ENCODE data around the gene HHAT. TPM values are rescaled to one million over a fixed set of nuclear protein-coding genes. Genes with fewer than 3 reads are reported as not detected.

HHAT gene
- total RNA-seq, 1 donor from 2014 or later: 4.3 TPM

DNA sequence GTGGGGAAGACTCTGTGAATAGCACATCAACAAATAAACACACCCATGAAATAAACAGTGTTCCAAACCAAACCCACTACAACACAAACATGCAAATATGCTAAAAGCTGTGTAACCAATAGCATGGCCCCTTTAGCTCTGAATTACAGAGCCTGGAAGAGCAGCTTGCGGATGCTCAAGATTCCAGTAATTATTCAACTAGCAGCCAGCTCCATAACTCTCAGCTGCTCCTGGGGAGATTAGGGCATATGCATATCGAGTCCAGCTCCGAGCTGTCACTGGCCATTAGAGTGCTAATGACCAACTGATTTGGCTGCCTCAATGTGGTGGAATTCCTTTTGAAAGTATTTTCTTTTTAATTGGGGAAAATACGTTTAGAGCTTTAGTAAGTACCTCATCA lies 207.1 kb downstream of the HHAT start:
- no peak for DNase-seq
- intact Hi-C loops (cut with DNase I): no loop called here

DNA sequence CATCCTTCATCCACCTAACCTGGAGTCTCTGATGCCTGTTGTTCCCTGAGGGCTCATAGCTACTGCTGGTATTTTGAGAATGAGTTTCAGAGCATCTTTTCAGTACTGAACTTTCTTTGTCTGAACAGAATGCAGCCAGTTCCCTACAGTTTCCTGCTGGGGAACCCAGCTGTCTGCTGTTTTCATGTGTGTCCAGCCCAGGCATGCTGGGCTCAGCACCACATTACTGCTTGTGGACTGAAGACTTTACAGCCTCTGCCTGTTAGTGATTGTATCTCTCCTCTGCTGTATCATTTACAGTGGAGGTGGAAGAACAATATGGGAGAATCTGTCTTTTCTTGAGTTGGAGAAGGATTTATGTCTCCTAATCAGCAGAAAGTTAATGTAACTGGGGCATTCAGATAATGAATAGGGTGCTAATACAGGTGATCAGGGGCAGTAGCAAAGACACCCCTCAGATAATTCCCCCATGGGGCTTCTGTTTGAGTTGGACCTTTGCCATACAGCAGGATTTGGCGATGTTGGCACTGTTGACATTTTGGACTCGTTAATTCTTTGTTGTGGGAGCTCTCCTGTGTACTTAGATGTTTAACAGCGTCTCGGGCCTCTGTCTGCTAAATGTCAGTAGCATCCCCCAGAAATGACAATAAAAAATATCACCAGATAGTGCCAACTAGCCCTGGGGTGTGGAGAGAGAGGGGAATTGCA lies 207.7 kb downstream of the HHAT start:
- intact Hi-C loops (cut with DNase I): no loop called here
- no peaks in the 10 kb centered on the region for H3K4me1 ChIP-seq
- no peak for DNase-seq
- no peak overlapping the region for H3K4me3 ChIP-seq
- no peak overlapping the region for H3K27ac ChIP-seq
- no peaks in the 10 kb centered on the region for H3K9me3 ChIP-seq
- TF ChIP-seq, protein P1, sequence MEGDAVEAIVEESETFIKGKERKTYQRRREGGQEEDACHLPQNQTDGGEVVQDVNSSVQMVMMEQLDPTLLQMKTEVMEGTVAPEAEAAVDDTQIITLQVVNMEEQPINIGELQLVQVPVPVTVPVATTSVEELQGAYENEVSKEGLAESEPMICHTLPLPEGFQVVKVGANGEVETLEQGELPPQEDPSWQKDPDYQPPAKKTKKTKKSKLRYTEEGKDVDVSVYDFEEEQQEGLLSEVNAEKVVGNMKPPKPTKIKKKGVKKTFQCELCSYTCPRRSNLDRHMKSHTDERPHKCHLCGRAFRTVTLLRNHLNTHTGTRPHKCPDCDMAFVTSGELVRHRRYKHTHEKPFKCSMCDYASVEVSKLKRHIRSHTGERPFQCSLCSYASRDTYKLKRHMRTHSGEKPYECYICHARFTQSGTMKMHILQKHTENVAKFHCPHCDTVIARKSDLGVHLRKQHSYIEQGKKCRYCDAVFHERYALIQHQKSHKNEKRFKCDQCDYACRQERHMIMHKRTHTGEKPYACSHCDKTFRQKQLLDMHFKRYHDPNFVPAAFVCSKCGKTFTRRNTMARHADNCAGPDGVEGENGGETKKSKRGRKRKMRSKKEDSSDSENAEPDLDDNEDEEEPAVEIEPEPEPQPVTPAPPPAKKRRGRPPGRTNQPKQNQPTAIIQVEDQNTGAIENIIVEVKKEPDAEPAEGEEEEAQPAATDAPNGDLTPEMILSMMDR (IDR thresholded peaks at IDR 0.05): no peak
- ATAC-seq: no peak
- H3K36me3 ChIP-seq: no peaks in the 10 kb centered on the region
- no peaks in the 10 kb centered on the region for H3K27me3 ChIP-seq

More for the DNA sequence above, 207.1 kb downstream of the HHAT start:
- no peaks in the 10 kb centered on the region for H3K9me3 ChIP-seq
- no peak overlapping the region for H3K27ac ChIP-seq
- no peak for ATAC-seq
- no peaks in the 10 kb centered on the region for H3K27me3 ChIP-seq
- H3K4me1 ChIP-seq: no peaks in the 10 kb centered on the region
- H3K36me3 ChIP-seq: no peaks in the 10 kb centered on the region
- TF ChIP-seq, protein P1 (IDR thresholded peaks at IDR 0.05): no peak
- no peak overlapping the region for H3K4me3 ChIP-seq

DNA sequence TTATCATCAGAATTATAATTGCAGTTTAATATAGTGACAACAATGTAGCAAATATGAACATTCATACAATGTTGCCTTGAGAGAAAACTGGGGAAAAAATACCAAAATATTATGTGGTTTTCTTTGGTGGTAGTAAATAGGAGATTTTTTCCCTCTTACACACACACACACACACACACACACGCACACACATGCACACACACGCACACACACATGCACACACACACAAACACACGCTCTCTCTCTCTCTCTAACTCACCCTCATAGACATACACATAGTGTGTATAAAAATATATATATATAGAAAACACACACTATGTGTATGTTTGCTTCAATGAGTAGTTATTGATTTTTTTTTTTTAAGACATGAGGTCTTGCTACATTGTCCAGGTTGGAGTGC lies 211.6 kb downstream of the HHAT start:
- no peak overlapping the region for H3K4me3 ChIP-seq
- H3K27ac ChIP-seq: no peak overlapping the region
- H3K9me3 ChIP-seq: no peaks in the 10 kb centered on the region
- H3K36me3 ChIP-seq: no peaks in the 10 kb centered on the region
- H3K4me1 ChIP-seq: no peaks in the 10 kb centered on the region
- intact Hi-C loops (cut with DNase I): no loop called here
- DNase-seq: no peak
- TF ChIP-seq, protein P1 (IDR thresholded peaks at IDR 0.05): no peak
- H3K27me3 ChIP-seq: no peaks in the 10 kb centered on the region
- ATAC-seq: no peak

DNA sequence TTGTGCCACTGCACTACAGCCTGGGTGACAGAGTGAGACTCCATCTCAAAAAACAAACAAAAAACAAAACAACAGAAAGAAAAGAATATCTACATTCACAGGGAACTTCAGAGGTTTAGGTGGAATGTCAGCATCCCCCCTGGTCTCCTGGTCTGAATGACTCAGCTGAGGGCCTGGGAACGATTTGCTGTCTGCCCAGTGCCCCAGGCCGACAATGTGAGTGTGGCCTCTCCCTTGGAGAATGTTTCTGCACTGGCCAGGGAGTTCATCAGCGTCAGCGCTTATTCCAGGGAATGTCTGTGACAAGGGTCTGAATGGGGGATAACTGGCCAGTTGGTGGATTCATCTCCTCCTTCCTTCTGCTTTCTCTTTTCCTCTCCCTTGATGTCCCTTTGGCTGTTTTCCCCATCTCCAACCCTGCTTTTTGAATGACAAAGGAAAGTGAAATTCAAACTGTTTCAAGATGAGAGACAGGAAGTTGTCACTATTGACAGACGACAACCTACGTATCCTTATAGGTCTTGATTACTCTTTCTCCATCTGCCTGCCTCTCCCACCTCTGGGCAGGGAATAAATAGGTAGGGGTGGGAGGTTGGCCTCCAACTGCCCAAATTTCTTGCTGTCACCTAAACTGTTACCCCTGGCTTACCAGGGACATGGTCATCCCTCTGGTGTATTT lies 213.1 kb downstream of the HHAT start:
- Histone ChIP-seq H3K4me3 (no peak overlapping the region), H3K27me3 (no peaks in the 10 kb centered on the region), H3K4me1 (no peaks in the 10 kb centered on the region), H3K9me3 (no peaks in the 10 kb centered on the region), H3K27ac (no peak overlapping the region), H3K36me3 (no peaks in the 10 kb centered on the region)
- ATAC-seq (no peak), DNase-seq (no peak)
- intact Hi-C loops (cut with DNase I): no loop called here
- TF ChIP-seq, protein P1 (IDR thresholded peaks at IDR 0.05): no peak

DNA sequence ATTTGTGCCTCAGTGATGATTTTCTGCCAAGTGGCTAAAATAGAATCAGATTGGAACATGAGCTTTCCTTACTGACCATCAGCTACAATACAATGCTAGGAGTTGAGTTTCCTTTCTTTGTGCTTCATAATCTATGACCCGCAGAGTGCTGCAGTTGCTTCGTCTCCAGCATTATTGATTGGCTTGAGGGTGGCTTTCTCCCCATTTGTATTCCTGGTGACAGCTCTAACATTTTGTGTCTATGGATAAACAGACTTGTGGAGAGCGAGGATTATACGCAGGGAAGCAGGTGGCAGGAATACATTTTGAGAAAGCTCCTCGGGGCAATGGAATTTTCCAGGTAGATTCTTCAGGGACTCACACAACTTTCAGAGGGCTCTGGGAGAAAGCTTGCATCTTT lies 223.2 kb downstream of the HHAT start:
- intact Hi-C loops (cut with DNase I): no loop called here

More for the DNA sequence above, 223.2 kb downstream of the HHAT start:
- Histone ChIP-seq H3K27ac (no peak overlapping the region), H3K36me3 (no peaks in the 10 kb centered on the region), H3K4me3 (no peak overlapping the region), H3K4me1 (no peaks in the 10 kb centered on the region), H3K27me3 (no peaks in the 10 kb centered on the region), H3K9me3 (no peaks in the 10 kb centered on the region)
- ATAC-seq (no peak), DNase-seq (no peak)
- TF ChIP-seq, protein P1 (IDR thresholded peaks at IDR 0.05): no peak

Data from upper lobe of right lung (tissue), 1 donor.